ENCODE measurements around the gene DNAJC13.

GRCh38 chr3:132461544-132461943 is 44.2 kb downstream of the DNAJC13 start:
- TF ChIP-seq POLR2AphosphoS5 (IDR thresholded peaks at IDR 0.05; ENCODE audit: low read depth, low read length) (no peak), POLR2A (IDR thresholded peaks at IDR 0.05; ENCODE audit: borderline replicate concordance, extremely low read depth, insufficient read depth, insufficient read length) (no peak), CTCF (IDR thresholded peaks at IDR 0.05 in 2 of 3, conservative IDR thresholded peaks at IDR 0.05 in 1 of 3; ENCODE audit: borderline replicate concordance in 1 of 3, insufficient read depth in 1 of 3, low read depth in 2 of 3, low read length in 2 of 3) (no peak), JUND (IDR thresholded peaks at IDR 0.05) (no peak), ATF3 (IDR thresholded peaks at IDR 0.05) (no peak), MAX (IDR thresholded peaks at IDR 0.05) (no peak), CEBPB (IDR thresholded peaks at IDR 0.05; ENCODE audit: low read depth) (no peak), EZH2phosphoT487 (IDR thresholded peaks at IDR 0.05; ENCODE audit: borderline replicate concordance) (no peak), REST (IDR thresholded peaks at IDR 0.05; ENCODE audit: low read depth) (no peak)
